Endothelial cell of umbilical vein (primary cell): ENCODE results near the gene SCNM1.

ENCODE experiments used
- EZH2 ChIP-seq: IDR thresholded peaks from 2 replicates; pipeline ENCODE4 v1.6.1; 2012; ENCODE audit warnings: borderline replicate concordance, low read depth, mild to moderate bottlenecking, moderate library complexity, low read length, inconsistent platforms; ENCODE audit not compliant: severe bottlenecking
- JUN ChIP-seq: IDR thresholded peaks from 2 replicates; pipeline ENCODE4 v1.6.1; 2011; ENCODE audit warnings: borderline replicate concordance, low read depth; ENCODE audit not compliant: insufficient read length, insufficient read depth
- POLR2A ChIP-seq: IDR thresholded peaks from 2 replicates; pipeline ENCODE4 v1.6.1; 2012; ENCODE audit warnings: low read depth, mild to moderate bottlenecking, control low read depth, low read length
- POLR2AphosphoS5 ChIP-seq: IDR thresholded peaks from 2 replicates; pipeline ENCODE4 v1.6.1; 2012; ENCODE audit warnings: low read depth, mild to moderate bottlenecking, control low read depth, low read length, moderate library complexity; ENCODE audit not compliant: insufficient read depth
- TF ChIP-seq, protein P1 (sequence below), 2 donors: IDR thresholded peaks; 1 replicate in 1 of 2; 2 replicates in 1 of 2; pipeline ENCODE4 v1.5.1; 2011; ENCODE audit warnings: low read length in 2 of 2, mild to moderate bottlenecking in 2 of 2, moderate library complexity in 2 of 2, control low read depth in 1 of 2, inconsistent platforms in 1 of 2, low read depth in 1 of 2; ENCODE audit not compliant: insufficient read depth in 1 of 2; ENCODE audit errors: extremely low read depth in 1 of 2

DNA sequence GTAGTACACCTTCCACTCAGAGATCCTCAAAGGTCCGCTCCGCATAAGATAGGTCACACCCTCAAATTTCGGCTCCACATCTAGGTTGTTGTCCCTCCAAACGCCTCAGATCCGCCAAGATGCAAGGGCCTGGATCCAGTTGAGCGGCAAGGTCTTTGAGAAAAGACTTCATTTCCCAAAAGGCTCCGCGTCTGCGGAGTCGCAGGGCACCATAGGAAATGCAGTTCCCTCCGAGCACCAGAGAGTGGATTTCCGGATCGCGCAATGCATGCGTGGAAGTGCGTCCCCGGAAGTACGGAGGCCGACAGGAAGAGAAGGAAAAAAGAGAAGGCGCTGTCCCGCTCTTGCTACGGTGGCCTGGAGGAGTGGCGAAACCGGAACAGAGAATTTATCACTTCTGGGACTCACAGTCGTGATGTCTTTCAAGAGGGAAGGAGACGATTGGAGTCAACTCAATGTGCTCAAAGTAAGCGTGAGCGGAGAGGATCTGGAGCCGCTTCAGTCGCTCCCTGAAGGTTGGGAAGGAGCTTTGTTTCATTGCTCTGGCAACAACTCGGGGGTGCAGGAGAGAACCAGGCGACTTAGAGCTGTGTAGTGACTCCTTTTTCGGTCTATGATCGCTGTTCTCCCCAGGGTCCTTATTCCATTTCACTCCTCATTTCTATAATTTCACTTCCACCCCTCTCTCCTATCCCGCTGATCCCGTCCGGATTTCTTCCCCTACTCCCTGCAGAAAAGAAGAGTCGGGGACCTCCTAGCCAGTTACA is at the start of gene SCNM1, which contains the start of gene LYSMD1:
- TF ChIP-seq, protein P1, sequence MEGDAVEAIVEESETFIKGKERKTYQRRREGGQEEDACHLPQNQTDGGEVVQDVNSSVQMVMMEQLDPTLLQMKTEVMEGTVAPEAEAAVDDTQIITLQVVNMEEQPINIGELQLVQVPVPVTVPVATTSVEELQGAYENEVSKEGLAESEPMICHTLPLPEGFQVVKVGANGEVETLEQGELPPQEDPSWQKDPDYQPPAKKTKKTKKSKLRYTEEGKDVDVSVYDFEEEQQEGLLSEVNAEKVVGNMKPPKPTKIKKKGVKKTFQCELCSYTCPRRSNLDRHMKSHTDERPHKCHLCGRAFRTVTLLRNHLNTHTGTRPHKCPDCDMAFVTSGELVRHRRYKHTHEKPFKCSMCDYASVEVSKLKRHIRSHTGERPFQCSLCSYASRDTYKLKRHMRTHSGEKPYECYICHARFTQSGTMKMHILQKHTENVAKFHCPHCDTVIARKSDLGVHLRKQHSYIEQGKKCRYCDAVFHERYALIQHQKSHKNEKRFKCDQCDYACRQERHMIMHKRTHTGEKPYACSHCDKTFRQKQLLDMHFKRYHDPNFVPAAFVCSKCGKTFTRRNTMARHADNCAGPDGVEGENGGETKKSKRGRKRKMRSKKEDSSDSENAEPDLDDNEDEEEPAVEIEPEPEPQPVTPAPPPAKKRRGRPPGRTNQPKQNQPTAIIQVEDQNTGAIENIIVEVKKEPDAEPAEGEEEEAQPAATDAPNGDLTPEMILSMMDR (IDR thresholded peaks at IDR 0.05; ENCODE audit: extremely low read depth in 1 of 2, insufficient read depth in 1 of 2, low read depth in 1 of 2, low read length in 2 of 2), result no peak
- peak; percentile 69 for TF ChIP-seq POLR2A
- TF ChIP-seq JUN, result no peak
- TF ChIP-seq EZH2, result no peak
- no peak for TF ChIP-seq POLR2AphosphoS5
